Activated CD4-positive, alpha-beta memory T cell treated with anti-CD3 and anti-CD28 coated beads for 36 hours (primary cell): Measurements from ENCODE around the gene SLC36A1. TPM values are rescaled to one million over a fixed set of nuclear protein-coding genes. Genes with fewer than 3 reads are reported as not detected.
"Not testable (repeated sequence)": the region's sequence is repeated elsewhere in the genome, so short reads cannot be mapped to it uniquely, and the experiment has no call there.

ENCODE experiments used
- CTCF ChIA-PET: fragments of 350-600 bp; sonication (Branson Sonifier 250); formaldehyde crosslinking; loops from one replicate; lab custom pipeline; 2021; ENCODE audit warnings: antibody characterized with exemption, inconsistent platforms; lab: Charles Lee
- POLR2A ChIA-PET: fragments of 350-600 bp; sonication (Branson Sonifier 250); formaldehyde crosslinking; loops from one replicate; lab custom pipeline; 2021; ENCODE audit warnings: antibody characterized with exemption; lab: Charles Lee
- DNase-seq: peaks from one replicate; pipeline ENCODE4 v3.0.0-alpha.2; 2020
- H3K27ac Mint-ChIP-seq: one replicate; pipeline ENCODE4 v1.8.0; 2021; ENCODE audit warnings: mixed read lengths
- H3K27me3 Mint-ChIP-seq: one replicate; pipeline ENCODE4 v1.8.0; 2021; ENCODE audit warnings: mixed read lengths
- H3K36me3 Mint-ChIP-seq: one replicate; pipeline ENCODE4 v1.8.0; 2021; ENCODE audit warnings: mixed read lengths
- H3K4me1 Mint-ChIP-seq: one replicate; pipeline ENCODE4 v1.8.0; 2021; ENCODE audit warnings: low read depth, mixed read lengths
- H3K4me3 Mint-ChIP-seq: one replicate; pipeline ENCODE4 v1.8.0; 2021; ENCODE audit warnings: mild to moderate bottlenecking, mixed read lengths
- H3K9me3 Mint-ChIP-seq: one replicate; pipeline ENCODE4 v1.8.0; 2021; ENCODE audit warnings: mixed read lengths
- intact Hi-C: fragments of 100-400 bp; cut with micrococcal nuclease; formaldehyde crosslinking; loops from one replicate; pipeline ENCODE4 v1.15.1; 2023
- total RNA-seq, 2 experiments: library from RNA; stranded (reverse); gene quantifications; one replicate each; pipeline ENCODE4 v1.2.3, GENCODE V29; 2021

Gene SLC36A1
- total RNA-seq, result 1 to 10 TPM; 3.8 to 3.9 TPM

- Mint-ChIP-seq H3K4me1 (peaks cover 22% of the 10 kb centered on the region), H3K4me3 (peak within 1 kb of the TSS; percentile 89), H3K27me3 (peaks cover 7% of the 10 kb centered on the region), H3K27ac (peak within 1 kb of the TSS; percentile 69), H3K9me3 (no peaks in the 10 kb centered on the region), H3K36me3 (no peaks in the 10 kb centered on the region)
- intact Hi-C loops, result loop anchor here (1.0 to 5.0 kb wide), 6 partner anchors 53 to 324 kb away; partner anchors contain the start of gene G3BP1
- ChIA-PET CTCF (interaction anchor here (0.6 to 8.9 kb wide), 29 partner anchors 9 to 691 kb away, joined by 3 to 116 read pairs (median 4); partner anchors contain the start of gene G3BP1), POLR2A (interaction anchor here (0.7 to 1.5 kb wide), 3 partner anchors 12 to 601 kb away, joined by 3 to 6 read pairs (median 3); partner anchors contain the start of gene IRGM)
- peak; percentile 97 for DNase-seq
Observed at GRCh38 chr5:151447174-151448037, at the start of gene SLC36A1. TSS of gene SLC36A1 (plus strand) at chr5:151447603. CDS start at chr5:151458793, 11,190 bp downstream.

DNA sequence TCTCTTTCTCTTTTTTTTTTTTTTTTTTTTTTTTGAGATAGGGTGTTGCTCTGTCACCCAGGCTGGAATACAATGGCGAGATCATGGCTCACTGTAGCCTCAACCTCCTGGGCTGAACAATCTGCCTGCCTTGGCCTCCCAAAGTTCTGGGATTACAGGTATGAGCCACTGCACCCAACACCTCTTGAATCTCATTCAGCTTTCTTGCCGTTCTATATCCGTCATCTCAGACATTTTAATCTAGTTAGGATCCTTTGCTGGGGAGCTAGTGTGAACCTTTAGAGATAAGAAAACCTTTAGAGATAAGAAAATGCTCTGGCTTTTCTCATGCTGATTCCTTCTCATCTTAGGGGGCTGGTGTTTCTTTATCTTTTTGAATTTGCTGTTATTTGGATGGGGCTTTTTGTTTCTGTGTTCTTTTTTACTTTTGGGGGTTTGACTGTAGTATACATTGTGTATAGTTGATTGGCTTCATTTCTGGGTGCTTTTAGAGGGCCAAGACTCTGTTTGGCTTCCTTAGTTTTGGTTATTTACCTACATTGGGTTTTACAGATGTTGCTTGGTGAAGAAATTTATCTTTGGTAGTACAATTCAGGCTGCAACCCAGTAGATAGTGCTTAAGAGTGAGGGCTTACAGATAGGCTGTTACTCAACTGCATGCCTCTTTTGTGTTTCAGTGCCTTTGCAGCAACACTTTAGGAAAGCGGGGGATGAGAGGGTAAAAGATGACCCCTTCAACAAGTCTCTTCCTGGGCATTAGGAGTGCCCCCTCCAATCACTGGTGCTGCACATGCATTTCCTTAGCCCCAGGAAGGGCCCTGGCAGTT lies 41.9 kb upstream of the SLC36A1 start:
- Mint-ChIP-seq H3K9me3 (no peaks in the 10 kb centered on the region), H3K4me1 (no peaks in the 10 kb centered on the region), H3K27me3 (peaks cover 27% of the 10 kb centered on the region), H3K4me3 (no peak overlapping the region), H3K27ac (no peak overlapping the region), H3K36me3 (no peaks in the 10 kb centered on the region)
- ChIA-PET CTCF (interaction anchor here (0.8 kb wide), 1 partner anchor 24 kb away, joined by 3 read pairs; no protein-coding TSS in a partner anchor), POLR2A (no interaction called here)
- no peak for DNase-seq
- intact Hi-C loops, result no loop called here

DNA sequence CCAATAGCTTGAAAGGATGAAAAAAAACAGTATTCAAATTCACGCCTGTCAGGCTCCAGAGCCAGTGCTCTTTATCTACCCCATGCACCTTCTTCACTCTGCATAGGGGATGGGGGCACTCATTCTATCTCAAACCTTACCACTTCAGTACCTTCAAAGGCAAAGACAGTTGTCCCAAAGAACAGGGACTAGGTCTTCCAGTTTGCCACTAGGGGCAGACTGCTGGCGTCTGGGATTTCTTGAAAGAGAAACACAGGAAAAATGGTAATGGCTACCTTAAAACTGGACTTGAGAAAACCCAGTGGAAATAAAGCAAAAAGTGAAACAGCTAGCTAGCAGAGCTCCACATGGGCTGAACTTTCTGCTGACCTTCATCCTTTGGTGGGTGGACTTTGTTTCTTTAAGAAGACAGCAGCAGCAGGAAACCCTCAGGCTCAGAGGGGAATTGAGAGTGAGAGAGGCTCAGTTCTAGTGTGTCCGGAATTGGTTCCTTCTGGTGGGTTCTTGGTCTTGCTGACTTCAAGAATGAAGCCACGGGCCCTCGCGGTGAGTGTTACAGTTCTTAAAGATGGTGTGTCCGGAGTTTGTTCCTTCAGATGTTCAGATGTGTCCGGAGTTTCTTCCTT lies 41.0 kb upstream of the SLC36A1 start:
- intact Hi-C loops, result no loop called here
- no peaks in the 10 kb centered on the region for H3K36me3 Mint-ChIP-seq
- ChIA-PET POLR2A (no interaction called here), CTCF (interaction anchor here (0.8 kb wide), 1 partner anchor 25 kb away, joined by 3 read pairs; no protein-coding TSS in a partner anchor)
- H3K4me3 Mint-ChIP-seq, result no peak overlapping the region
- no peaks in the 10 kb centered on the region for H3K4me1 Mint-ChIP-seq
- no peak overlapping the region for H3K27ac Mint-ChIP-seq
- no peaks in the 10 kb centered on the region for H3K9me3 Mint-ChIP-seq
- DNase-seq, result no peak
- H3K27me3 Mint-ChIP-seq, result peaks cover 29% of the 10 kb centered on the region

GRCh38 chr5:151408591-151409230 lies 38.7 kb upstream of the SLC36A1 start:
- intact Hi-C loops, result no loop called here
- Mint-ChIP-seq H3K36me3 (no peaks in the 10 kb centered on the region), H3K4me3 (no peak overlapping the region), H3K27me3 (peaks cover 31% of the 10 kb centered on the region), H3K27ac (no peak overlapping the region), H3K4me1 (no peaks in the 10 kb centered on the region), H3K9me3 (no peaks in the 10 kb centered on the region)
- POLR2A ChIA-PET, result no interaction called here
- no peak for DNase-seq
- CTCF ChIA-PET, result no interaction called here

DNA sequence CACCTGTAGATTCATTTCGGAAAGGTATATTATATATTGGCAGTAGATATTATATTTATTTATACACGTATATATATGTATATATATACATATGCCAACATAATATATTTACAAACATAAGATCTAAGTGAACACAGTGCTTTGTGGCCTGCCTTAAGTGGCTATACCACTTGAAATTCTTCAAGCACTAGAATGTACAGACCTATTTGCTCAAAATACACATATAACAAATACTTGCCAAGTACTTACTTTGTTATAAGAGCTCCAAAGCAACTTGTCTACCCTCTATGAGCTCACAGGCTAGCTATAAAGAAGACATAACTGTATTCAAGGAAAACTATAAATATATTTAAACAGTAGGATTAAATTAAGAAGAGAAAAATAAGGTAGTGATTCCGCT lies 33.6 kb upstream of the SLC36A1 start:
- Mint-ChIP-seq H3K4me3 (no peak overlapping the region), H3K4me1 (no peaks in the 10 kb centered on the region), H3K27me3 (peaks cover 16% of the 10 kb centered on the region), H3K36me3 (no peaks in the 10 kb centered on the region), H3K27ac (no peak overlapping the region), H3K9me3 (peaks cover 21% of the 10 kb centered on the region)
- no peak for DNase-seq
- intact Hi-C loops, result no loop called here
- CTCF ChIA-PET, result no interaction called here
- POLR2A ChIA-PET, result no interaction called here

GRCh38 chr5:151414536-151414935 lies 32.9 kb upstream of the SLC36A1 start:
- Mint-ChIP-seq H3K9me3 (peaks cover 24% of the 10 kb centered on the region), H3K4me1 (no peaks in the 10 kb centered on the region), H3K27me3 (peaks cover 12% of the 10 kb centered on the region), H3K4me3 (no peak overlapping the region), H3K36me3 (no peaks in the 10 kb centered on the region), H3K27ac (no peak overlapping the region)
- ChIA-PET CTCF (no interaction called here), POLR2A (no interaction called here)
- intact Hi-C loops, result no loop called here
- DNase-seq, result no peak

GRCh38 chr5:151417712-151418111 lies 29.7 kb upstream of the SLC36A1 start:
- ChIA-PET POLR2A (no interaction called here), CTCF (no interaction called here)
- no peak overlapping the region for H3K4me3 Mint-ChIP-seq
- H3K27ac Mint-ChIP-seq, result no peak overlapping the region
- intact Hi-C loops, result no loop called here
- no peaks in the 10 kb centered on the region for H3K36me3 Mint-ChIP-seq
- peaks cover 24% of the 10 kb centered on the region for H3K9me3 Mint-ChIP-seq
- DNase-seq, result no peak
- peaks cover 3% of the 10 kb centered on the region for H3K27me3 Mint-ChIP-seq
- no peaks in the 10 kb centered on the region for H3K4me1 Mint-ChIP-seq

DNA sequence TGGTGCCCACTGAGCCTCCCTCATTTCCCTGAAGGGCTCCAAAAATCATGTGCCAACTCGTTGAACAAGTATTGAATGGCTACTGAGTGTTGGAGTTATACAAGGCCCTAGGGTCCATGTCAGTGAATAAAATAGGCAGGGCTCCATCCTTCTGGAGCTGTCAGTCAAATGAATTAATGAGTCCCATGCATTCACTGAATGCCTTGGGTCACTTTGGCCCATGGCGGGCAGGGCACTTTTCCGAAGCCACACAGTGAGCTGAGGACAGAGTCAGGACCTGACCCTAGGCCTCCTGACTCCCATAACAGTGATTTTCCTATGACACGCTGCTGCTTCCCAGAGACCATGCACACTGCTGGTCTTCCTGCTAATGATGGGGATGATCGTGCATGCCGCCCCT lies 27.3 kb upstream of the SLC36A1 start:
- H3K36me3 Mint-ChIP-seq, result no peaks in the 10 kb centered on the region
- no peak overlapping the region for H3K27ac Mint-ChIP-seq
- CTCF ChIA-PET, result no interaction called here
- POLR2A ChIA-PET, result no interaction called here
- no peaks in the 10 kb centered on the region for H3K4me1 Mint-ChIP-seq
- intact Hi-C loops, result no loop called here
- H3K4me3 Mint-ChIP-seq, result no peak overlapping the region
- DNase-seq, result no peak
- H3K9me3 Mint-ChIP-seq, result peaks cover 24% of the 10 kb centered on the region
- peaks cover 13% of the 10 kb centered on the region for H3K27me3 Mint-ChIP-seq

DNA sequence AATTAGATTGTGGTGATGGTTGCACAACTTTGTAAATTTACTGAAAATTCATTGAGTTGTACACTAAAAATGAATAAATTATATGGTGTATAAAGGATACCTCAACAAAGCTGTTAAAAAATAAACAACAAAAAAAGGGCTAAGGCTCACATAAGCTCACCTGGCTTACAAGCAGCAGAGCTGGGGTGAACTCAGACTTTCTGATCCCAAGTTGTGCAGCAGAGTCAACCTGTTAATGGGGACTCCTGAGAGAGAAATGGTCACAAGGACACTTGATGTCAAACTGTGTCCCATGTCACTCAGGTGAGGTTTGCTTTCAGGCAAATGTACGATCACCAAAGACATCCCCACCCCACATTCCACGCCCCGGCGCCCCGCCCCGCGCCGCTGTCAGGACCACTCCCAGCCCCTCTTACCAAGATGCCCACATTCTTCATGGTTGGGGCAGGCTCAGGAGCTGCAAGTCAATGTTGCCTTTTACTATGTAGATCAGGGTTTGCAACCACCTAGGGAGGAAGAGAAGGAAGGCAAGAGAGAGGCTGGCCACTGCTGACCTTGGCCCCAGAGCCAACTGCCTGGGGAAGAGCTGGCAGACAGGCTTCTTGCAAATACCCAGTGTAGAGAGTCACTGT lies 22.4 kb upstream of the SLC36A1 start:
- POLR2A ChIA-PET, result no interaction called here
- CTCF ChIA-PET, result interaction anchor here (0.9 kb wide), 1 partner anchor 227 kb away, joined by 3 read pairs; no protein-coding TSS in a partner anchor

DNA sequence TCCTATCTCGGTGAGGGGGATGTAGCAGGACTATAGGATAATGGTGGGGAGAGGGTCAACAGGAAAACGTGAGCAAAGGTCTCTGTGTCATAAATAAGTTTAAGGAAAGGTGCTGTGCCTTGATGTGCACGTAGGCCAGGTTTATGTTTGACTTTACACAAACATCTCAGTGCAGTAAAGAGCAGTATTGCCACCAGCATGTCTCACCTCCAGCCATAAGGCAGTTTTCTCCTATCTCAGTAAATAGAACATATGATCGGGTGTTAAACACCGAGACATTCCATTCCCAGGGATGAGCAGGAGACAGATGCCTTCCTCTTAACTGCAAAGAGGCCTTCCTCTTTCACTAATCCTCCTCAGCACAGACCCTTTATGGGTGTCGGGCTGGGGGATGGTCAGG lies 21.1 kb upstream of the SLC36A1 start:
- intact Hi-C loops, H3K36me3 Mint-ChIP-seq, H3K9me3 Mint-ChIP-seq, H3K4me3 Mint-ChIP-seq, H3K27ac Mint-ChIP-seq, H3K4me1 Mint-ChIP-seq, POLR2A ChIA-PET, DNase-seq, CTCF ChIA-PET: not testable (repeated sequence)
- H3K27me3 Mint-ChIP-seq, result peaks cover 20% of the 10 kb centered on the region

More for the DNA sequence above, 22.4 kb upstream of the SLC36A1 start:
- no peaks in the 10 kb centered on the region for H3K4me1 Mint-ChIP-seq
- no peak overlapping the region for H3K4me3 Mint-ChIP-seq
- no peaks in the 10 kb centered on the region for H3K36me3 Mint-ChIP-seq
- DNase-seq, result no peak
- intact Hi-C loops, result no loop called here
- H3K27me3 Mint-ChIP-seq, result peaks cover 20% of the 10 kb centered on the region
- no peaks in the 10 kb centered on the region for H3K9me3 Mint-ChIP-seq
- H3K27ac Mint-ChIP-seq, result no peak overlapping the region

- CTCF ChIA-PET, result no interaction called here
Observed at GRCh38 chr5:151427258-151427657, 20.1 kb upstream of the SLC36A1 start.

More at GRCh38 chr5:151427258-151427657, 20.1 kb upstream of the SLC36A1 start:
- POLR2A ChIA-PET, result no interaction called here
- H3K36me3 Mint-ChIP-seq, result no peaks in the 10 kb centered on the region
- H3K4me3 Mint-ChIP-seq, result no peak overlapping the region
- DNase-seq, result peak; percentile 13
- H3K4me1 Mint-ChIP-seq, result no peaks in the 10 kb centered on the region
- H3K9me3 Mint-ChIP-seq, result no peaks in the 10 kb centered on the region
- intact Hi-C loops, result no loop called here
- H3K27me3 Mint-ChIP-seq, result peaks cover 20% of the 10 kb centered on the region
- no peak overlapping the region for H3K27ac Mint-ChIP-seq
